Activated T-cell treated with anti-CD3 and anti-CD28 coated beads, Interleukin-2, amount 50 U/mL, for 1 hour (primary cell): ENCODE measurements around the gene YBX1.
"Not testable (repeated sequence)": the region's sequence is repeated elsewhere in the genome, so short reads cannot be mapped to it uniquely, and the experiment has no call there.

Source experiments
- DNase-seq: peaks from one replicate; pipeline ENCODE4 v3.0.0-alpha.2; 2020

YBX1 gene

GRCh38 chr1:42751511-42752070, 69.4 kb downstream of the YBX1 start:
- DNase-seq, result not testable (repeated sequence)

GRCh38 chr1:42752284-42752683, 70.1 kb downstream of the YBX1 start:
- DNase-seq, result no peak

- no peak for DNase-seq
These were observed 70.9 kb downstream of the YBX1 start for GRCh38 chr1:42753070-42753469.
